ENCODE results near the gene KRTAP10-1.

- TF ChIP-seq CTCF (optimal IDR thresholded peaks at IDR 0.05 in 1 of 3, IDR thresholded peaks at IDR 0.05 in 1 of 3, conservative IDR thresholded peaks at IDR 0.05 in 1 of 3; ENCODE audit: extremely low read depth in 1 of 3, insufficient read depth in 2 of 3, low read length in 3 of 3) (no peak), EZH2 (IDR thresholded peaks at IDR 0.05; ENCODE audit: low read length) (no peak)
Measured at GRCh38 chr21:44530221-44530902, 9.6 kb downstream of the KRTAP10-1 start.
